ENCODE data around the gene TNN. TPM values are rescaled to one million over a fixed set of nuclear protein-coding genes. Genes with fewer than 3 reads are reported as not detected.
"Not testable (repeated sequence)": the region's sequence is repeated elsewhere in the genome, so short reads cannot be mapped to it uniquely, and the experiment has no call there.

The TNN gene
- total and polyA plus RNA-seq, 2 experiments from 2014 or later, result not detected

DNA sequence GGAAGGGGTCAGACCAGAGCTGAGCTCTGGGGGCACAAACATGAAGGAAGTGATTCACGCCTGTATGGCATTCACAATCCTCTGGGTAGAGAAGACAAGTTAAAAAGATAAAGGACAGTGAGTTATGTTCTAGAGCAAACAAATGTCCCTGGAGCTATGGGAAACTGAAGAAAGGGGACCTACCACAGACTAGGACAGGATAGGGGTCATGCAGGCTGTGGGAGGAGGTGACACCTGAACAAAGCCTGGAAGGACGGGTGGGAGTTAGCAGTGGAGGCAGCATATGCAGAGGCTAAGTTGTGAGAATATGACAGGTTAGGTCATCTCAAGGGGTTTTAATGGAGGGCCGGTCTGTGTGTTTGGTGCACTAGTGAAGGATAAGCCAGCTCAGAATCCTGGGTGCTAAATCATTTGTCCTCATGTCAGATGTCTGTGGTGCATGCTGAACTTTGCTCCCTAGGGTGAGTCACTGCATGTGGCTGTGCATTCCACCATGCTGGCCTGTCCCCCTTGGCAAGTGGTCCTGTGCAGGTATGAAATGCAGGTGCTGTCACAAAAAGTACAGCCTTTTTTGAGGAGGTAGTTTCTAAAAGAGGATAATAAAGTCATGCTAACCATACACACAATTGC, 28.5 kb downstream of the TNN start:
- Histone ChIP-seq H3K27me3 (replicated peaks; ENCODE audit: insufficient read depth) (no peaks in the 10 kb centered on the region), H3F3A (ENCODE audit: insufficient read depth) (no peaks in the 10 kb centered on the region), H4K20me1 (ENCODE audit: insufficient read depth) (no peaks in the 10 kb centered on the region), H3K79me2 (ENCODE audit: insufficient read depth) (no peaks in the 10 kb centered on the region), H3K4me1 (ENCODE audit: insufficient read depth) (no peaks in the 10 kb centered on the region), H2AFZ (no peak overlapping the region), H3K4me3 (no peak overlapping the region), H3K9me2 (ENCODE audit: insufficient read depth) (no peaks in the 10 kb centered on the region), H3K27ac (no peak overlapping the region), H3K36me3 (ENCODE audit: low read depth) (no peaks in the 10 kb centered on the region), H3K9me3 (ENCODE audit: low read depth) (no peaks in the 10 kb centered on the region), H3K4me2 (ENCODE audit: unreplicated experiment) (no peak overlapping the region), H3K9ac (no peak overlapping the region)
- no peak for DNase-seq
- in situ Hi-C loops (cut with MboI), result no loop called here
- WGBS, 2 experiments (ENCODE audit: low coverage in 1 of 2, low lambda C conversion rate in 2 of 2, missing lambda C conversion rate in 2 of 2), result 63 to 81% methylated on average over 2 to 3 of the region's 3 CpGs
- TF ChIP-seq EZH2 (IDR thresholded peaks at IDR 0.05; ENCODE audit: insufficient read depth, poor library complexity, severe bottlenecking) (no peak), EZH2phosphoT487 (IDR thresholded peaks at IDR 0.05; ENCODE audit: insufficient read depth, low read depth) (no peak)

DNA sequence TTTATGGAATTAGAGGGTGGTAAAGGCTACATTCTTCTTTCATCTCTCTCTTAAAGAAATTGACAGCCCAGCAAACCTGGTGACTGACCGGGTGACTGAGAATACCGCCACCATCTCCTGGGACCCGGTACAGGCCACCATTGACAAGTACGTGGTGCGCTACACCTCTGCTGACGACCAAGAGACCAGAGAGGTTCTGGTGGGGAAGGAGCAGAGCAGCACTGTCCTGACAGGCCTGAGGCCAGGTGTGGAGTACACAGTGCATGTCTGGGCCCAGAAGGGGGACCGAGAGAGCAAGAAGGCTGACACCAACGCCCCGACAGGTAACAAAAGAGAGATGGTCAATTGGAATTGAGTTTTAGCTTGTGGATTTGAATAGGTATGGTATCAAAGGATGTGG, 29.7 kb downstream of the TNN start:
- in situ Hi-C loops (cut with MboI), result no loop called here

DNA sequence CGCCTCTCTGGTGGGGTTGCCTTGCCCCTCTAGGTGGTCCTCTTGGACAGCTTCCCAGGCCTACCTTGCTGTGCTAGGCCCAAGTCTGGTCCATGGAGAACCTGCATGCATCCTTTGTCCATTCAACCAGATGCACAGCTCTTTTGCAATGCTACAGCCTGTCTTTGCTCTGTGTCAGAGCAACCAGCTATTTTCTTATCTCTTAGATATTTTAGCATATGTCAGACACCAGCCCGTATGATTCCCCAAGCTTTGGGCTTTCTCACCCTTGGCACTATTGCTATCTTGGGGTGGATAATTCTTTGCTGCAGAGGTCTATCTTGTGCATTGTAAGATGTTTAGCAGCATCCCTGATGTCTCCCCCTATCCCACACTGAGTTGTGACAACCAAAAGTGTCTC, 32.3 kb downstream of the TNN start:
- no peak for DNase-seq
- H3K9me3 ChIP-seq (ENCODE audit: low read depth), result no peaks in the 10 kb centered on the region
- no peaks in the 10 kb centered on the region for H3K36me3 ChIP-seq (ENCODE audit: low read depth)
- H3F3A ChIP-seq (ENCODE audit: insufficient read depth), result no peaks in the 10 kb centered on the region
- no peak for TF ChIP-seq EZH2phosphoT487 (IDR thresholded peaks at IDR 0.05; ENCODE audit: insufficient read depth, low read depth)
- no peak for TF ChIP-seq EZH2 (IDR thresholded peaks at IDR 0.05; ENCODE audit: insufficient read depth, poor library complexity, severe bottlenecking)
- no peaks in the 10 kb centered on the region for H3K79me2 ChIP-seq (ENCODE audit: insufficient read depth)
- H4K20me1 ChIP-seq (ENCODE audit: insufficient read depth), result no peaks in the 10 kb centered on the region
- in situ Hi-C loops (cut with MboI), result no loop called here
- no peaks in the 10 kb centered on the region for H3K9me2 ChIP-seq (ENCODE audit: insufficient read depth)
- no peak overlapping the region for H3K4me2 ChIP-seq (ENCODE audit: unreplicated experiment)
- H3K4me3 ChIP-seq, result no peak overlapping the region
- no peak overlapping the region for H3K9ac ChIP-seq
- no peaks in the 10 kb centered on the region for H3K4me1 ChIP-seq (ENCODE audit: insufficient read depth)
- H2AFZ ChIP-seq, result no peak overlapping the region
- no peak overlapping the region for H3K27ac ChIP-seq
- 25 to 30% methylated on average over 2 of the region's 2 CpGs for WGBS, 2 experiments (ENCODE audit: low coverage in 1 of 2, low lambda C conversion rate in 2 of 2, missing lambda C conversion rate in 2 of 2)
- no peaks in the 10 kb centered on the region for H3K27me3 ChIP-seq (replicated peaks; ENCODE audit: insufficient read depth)

More for the DNA sequence above, 29.7 kb downstream of the TNN start:
- Histone ChIP-seq H2AFZ (no peak overlapping the region), H3K36me3 (ENCODE audit: low read depth) (no peaks in the 10 kb centered on the region), H3K4me1 (ENCODE audit: insufficient read depth) (no peaks in the 10 kb centered on the region), H3K79me2 (ENCODE audit: insufficient read depth) (no peaks in the 10 kb centered on the region), H3K27ac (no peak overlapping the region), H3K9me3 (ENCODE audit: low read depth) (no peaks in the 10 kb centered on the region), H3K9ac (no peak overlapping the region), H3K4me2 (ENCODE audit: unreplicated experiment) (no peak overlapping the region), H3K27me3 (replicated peaks; ENCODE audit: insufficient read depth) (no peaks in the 10 kb centered on the region), H3K9me2 (ENCODE audit: insufficient read depth) (no peaks in the 10 kb centered on the region), H3K4me3 (no peak overlapping the region), H4K20me1 (ENCODE audit: insufficient read depth) (no peaks in the 10 kb centered on the region), H3F3A (ENCODE audit: insufficient read depth) (no peaks in the 10 kb centered on the region)
- DNase-seq, result no peak
- 53 to 64% methylated on average over 9 of the region's 9 CpGs for WGBS, 2 experiments (ENCODE audit: low coverage in 1 of 2, low lambda C conversion rate in 2 of 2, missing lambda C conversion rate in 2 of 2)
- TF ChIP-seq EZH2phosphoT487 (IDR thresholded peaks at IDR 0.05; ENCODE audit: insufficient read depth, low read depth) (no peak), EZH2 (IDR thresholded peaks at IDR 0.05; ENCODE audit: insufficient read depth, poor library complexity, severe bottlenecking) (no peak)

DNA sequence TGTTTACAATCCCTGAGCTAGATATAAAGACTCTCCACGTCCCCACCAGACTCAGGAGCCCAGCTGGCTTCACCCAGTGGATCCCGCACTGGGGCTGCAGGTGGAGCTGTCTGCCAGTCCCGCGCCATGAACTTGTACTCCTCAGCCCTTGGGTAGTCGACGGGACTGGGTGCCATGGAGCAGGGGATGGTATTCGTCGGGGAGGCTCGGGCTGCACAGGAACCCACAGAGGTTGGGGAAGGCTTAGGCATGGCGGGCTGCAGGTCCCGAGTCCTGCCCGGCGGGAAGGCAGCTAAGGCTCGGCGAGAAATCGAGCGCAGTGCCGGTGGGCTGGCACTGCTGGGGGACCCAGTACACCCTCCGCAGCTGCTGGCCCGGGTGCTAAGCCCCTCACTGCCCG, 34.5 kb downstream of the TNN start:
- 76 to 82% methylated on average over 11 to 18 of the region's 21 CpGs for WGBS, 2 experiments (ENCODE audit: low coverage in 1 of 2, low lambda C conversion rate in 2 of 2, missing lambda C conversion rate in 2 of 2)
- H3K27ac ChIP-seq; H3K4me2 ChIP-seq (ENCODE audit: unreplicated experiment); H3K4me1 ChIP-seq (ENCODE audit: insufficient read depth); H4K20me1 ChIP-seq (ENCODE audit: insufficient read depth); DNase-seq; H3K4me3 ChIP-seq; in situ Hi-C loops (cut with MboI); H3K36me3 ChIP-seq (ENCODE audit: low read depth); H3F3A ChIP-seq (ENCODE audit: insufficient read depth); H3K9ac ChIP-seq; H3K79me2 ChIP-seq (ENCODE audit: insufficient read depth); H2AFZ ChIP-seq; H3K9me2 ChIP-seq (ENCODE audit: insufficient read depth); H3K27me3 ChIP-seq (replicated peaks; ENCODE audit: insufficient read depth); H3K9me3 ChIP-seq (ENCODE audit: low read depth): not testable (repeated sequence)

GRCh38 chr1:175106536-175106935, 38.9 kb downstream of the TNN start:
- not testable (repeated sequence) for DNase-seq

DNA sequence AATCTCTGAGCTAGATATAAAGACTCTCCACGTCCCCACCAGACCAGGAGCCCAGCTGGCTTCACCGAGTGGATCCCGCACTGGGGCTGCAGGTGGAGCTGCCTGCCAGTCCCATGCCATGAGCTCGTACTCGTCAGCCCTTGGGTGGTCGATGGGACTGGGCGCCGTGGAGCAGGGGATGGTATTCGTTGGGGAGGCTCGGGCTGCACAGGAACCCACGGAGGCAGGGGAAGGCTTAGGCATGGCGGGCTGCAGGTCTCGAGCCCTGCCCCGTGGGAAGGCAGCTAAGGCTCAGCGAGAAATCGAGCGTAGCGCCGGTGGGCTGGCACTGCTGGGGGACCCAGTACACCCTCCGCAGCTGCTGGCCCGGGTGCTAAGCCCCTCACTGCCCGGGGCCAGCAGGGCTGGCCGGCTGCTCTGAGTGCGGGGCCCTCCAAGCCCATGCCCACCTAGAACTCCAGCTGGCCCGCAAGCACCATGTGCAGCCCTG, 40.7 kb downstream of the TNN start:
- H3K36me3 ChIP-seq (ENCODE audit: low read depth); H3K4me2 ChIP-seq (ENCODE audit: unreplicated experiment): not testable (repeated sequence)

More at GRCh38 chr1:175106536-175106935, 38.9 kb downstream of the TNN start:
- H3K27me3 ChIP-seq (replicated peaks; ENCODE audit: insufficient read depth); H3K4me2 ChIP-seq (ENCODE audit: unreplicated experiment); H3K27ac ChIP-seq; H2AFZ ChIP-seq; H3K79me2 ChIP-seq (ENCODE audit: insufficient read depth); H4K20me1 ChIP-seq (ENCODE audit: insufficient read depth); H3K4me1 ChIP-seq (ENCODE audit: insufficient read depth); in situ Hi-C loops (cut with MboI); H3F3A ChIP-seq (ENCODE audit: insufficient read depth); H3K9ac ChIP-seq; H3K9me3 ChIP-seq (ENCODE audit: low read depth); H3K36me3 ChIP-seq (ENCODE audit: low read depth); H3K9me2 ChIP-seq (ENCODE audit: insufficient read depth); H3K4me3 ChIP-seq: not testable (repeated sequence)
- WGBS, 2 experiments (ENCODE audit: low coverage in 1 of 2, low lambda C conversion rate in 2 of 2, missing lambda C conversion rate in 2 of 2), result 59 to 62% methylated on average over 15 of the region's 15 CpGs

More for the DNA sequence above, 40.7 kb downstream of the TNN start:
- H3K9me2 ChIP-seq (ENCODE audit: insufficient read depth); H3K9me3 ChIP-seq (ENCODE audit: low read depth); H3K27ac ChIP-seq; H2AFZ ChIP-seq; H3K79me2 ChIP-seq (ENCODE audit: insufficient read depth); H3F3A ChIP-seq (ENCODE audit: insufficient read depth); in situ Hi-C loops (cut with MboI); H3K9ac ChIP-seq; H4K20me1 ChIP-seq (ENCODE audit: insufficient read depth); DNase-seq; H3K4me3 ChIP-seq; H3K4me1 ChIP-seq (ENCODE audit: insufficient read depth); H3K27me3 ChIP-seq (replicated peaks; ENCODE audit: insufficient read depth): not testable (repeated sequence)
- 65 to 73% methylated on average over 13 to 21 of the region's 25 CpGs for WGBS, 2 experiments (ENCODE audit: low coverage in 1 of 2, low lambda C conversion rate in 2 of 2, missing lambda C conversion rate in 2 of 2)
